Measurements from ENCODE around the gene ASCL2.

The ASCL2 gene

GRCh38 chr11:2221591-2221990 is 48.8 kb downstream of the ASCL2 start:
- H3K4me1 ChIP-seq (ENCODE audit: control insufficient read depth, low read depth, low read length), result peaks cover 14% of the 10 kb centered on the region
- no peak overlapping the region for H3K27ac ChIP-seq (ENCODE audit: low read length)
- H3K36me3 ChIP-seq (ENCODE audit: control insufficient read depth, low read depth, low read length), result no peaks in the 10 kb centered on the region
- H3K27me3 ChIP-seq (ENCODE audit: control insufficient read depth, insufficient read depth, low read length), result peaks cover 21% of the 10 kb centered on the region
- H3K9ac ChIP-seq (ENCODE audit: low read length), result no peak overlapping the region
- H3K9me3 ChIP-seq (ENCODE audit: control insufficient read depth, low read depth, low read length), result no peaks in the 10 kb centered on the region
- H3K4me3 ChIP-seq (ENCODE audit: low read length), result no peak overlapping the region

GRCh38 chr11:2221024-2221423 is 49.4 kb downstream of the ASCL2 start:
- Histone ChIP-seq H3K4me1 (ENCODE audit: control insufficient read depth, low read depth, low read length) (peaks cover 14% of the 10 kb centered on the region), H3K27ac (ENCODE audit: low read length) (no peak overlapping the region), H3K9me3 (ENCODE audit: control insufficient read depth, low read depth, low read length) (no peaks in the 10 kb centered on the region), H3K27me3 (ENCODE audit: control insufficient read depth, insufficient read depth, low read length) (peaks cover 21% of the 10 kb centered on the region), H3K9ac (ENCODE audit: low read length) (no peak overlapping the region), H3K36me3 (ENCODE audit: control insufficient read depth, low read depth, low read length) (no peaks in the 10 kb centered on the region), H3K4me3 (ENCODE audit: low read length) (no peak overlapping the region)

- Histone ChIP-seq H3K9me3 (ENCODE audit: control insufficient read depth, low read depth, low read length) (no peaks in the 10 kb centered on the region), H3K36me3 (ENCODE audit: control insufficient read depth, low read depth, low read length) (no peaks in the 10 kb centered on the region), H3K4me1 (ENCODE audit: control insufficient read depth, low read depth, low read length) (peaks cover 14% of the 10 kb centered on the region), H3K27me3 (ENCODE audit: control insufficient read depth, insufficient read depth, low read length) (peaks cover 23% of the 10 kb centered on the region), H3K27ac (ENCODE audit: low read length) (no peak overlapping the region), H3K9ac (ENCODE audit: low read length) (no peak overlapping the region), H3K4me3 (ENCODE audit: low read length) (no peak overlapping the region)
Observed at GRCh38 chr11:2220173-2220771, 50.1 kb downstream of the ASCL2 start.

GRCh38 chr11:2219318-2220017 is 50.9 kb downstream of the ASCL2 start:
- Histone ChIP-seq H3K9ac (ENCODE audit: low read length) (no peak overlapping the region), H3K9me3 (ENCODE audit: control insufficient read depth, low read depth, low read length) (no peaks in the 10 kb centered on the region), H3K4me3 (ENCODE audit: low read length) (no peak overlapping the region), H3K27me3 (ENCODE audit: control insufficient read depth, insufficient read depth, low read length) (peaks cover 30% of the 10 kb centered on the region), H3K36me3 (ENCODE audit: control insufficient read depth, low read depth, low read length) (no peaks in the 10 kb centered on the region), H3K4me1 (ENCODE audit: control insufficient read depth, low read depth, low read length) (peaks cover 14% of the 10 kb centered on the region), H3K27ac (ENCODE audit: low read length) (no peak overlapping the region)
